AG09319 (cell line): ENCODE measurements around the gene RAD9A.

Experiments
- DNase-seq: peaks from one replicate; pipeline ENCODE4 v3.0.0-alpha.2; 2010; ENCODE audit warnings: low read depth; ENCODE audit errors: extremely low read depth
- TF ChIP-seq, protein P1 (sequence below): IDR thresholded peaks from 2 replicates; pipeline ENCODE4 v1.5.1; 2011; ENCODE audit warnings: low read depth, mild to moderate bottlenecking, inconsistent platforms, low read length, moderate library complexity

Gene RAD9A

GRCh38 chr11:67439321-67440228 is 47.8 kb downstream of the RAD9A start:
- TF ChIP-seq, protein P1, sequence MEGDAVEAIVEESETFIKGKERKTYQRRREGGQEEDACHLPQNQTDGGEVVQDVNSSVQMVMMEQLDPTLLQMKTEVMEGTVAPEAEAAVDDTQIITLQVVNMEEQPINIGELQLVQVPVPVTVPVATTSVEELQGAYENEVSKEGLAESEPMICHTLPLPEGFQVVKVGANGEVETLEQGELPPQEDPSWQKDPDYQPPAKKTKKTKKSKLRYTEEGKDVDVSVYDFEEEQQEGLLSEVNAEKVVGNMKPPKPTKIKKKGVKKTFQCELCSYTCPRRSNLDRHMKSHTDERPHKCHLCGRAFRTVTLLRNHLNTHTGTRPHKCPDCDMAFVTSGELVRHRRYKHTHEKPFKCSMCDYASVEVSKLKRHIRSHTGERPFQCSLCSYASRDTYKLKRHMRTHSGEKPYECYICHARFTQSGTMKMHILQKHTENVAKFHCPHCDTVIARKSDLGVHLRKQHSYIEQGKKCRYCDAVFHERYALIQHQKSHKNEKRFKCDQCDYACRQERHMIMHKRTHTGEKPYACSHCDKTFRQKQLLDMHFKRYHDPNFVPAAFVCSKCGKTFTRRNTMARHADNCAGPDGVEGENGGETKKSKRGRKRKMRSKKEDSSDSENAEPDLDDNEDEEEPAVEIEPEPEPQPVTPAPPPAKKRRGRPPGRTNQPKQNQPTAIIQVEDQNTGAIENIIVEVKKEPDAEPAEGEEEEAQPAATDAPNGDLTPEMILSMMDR, result peak; percentile 22
- DNase-seq, result no peak

- TF ChIP-seq, protein P1, result no peak
- DNase-seq, result no peak
These were observed 48.7 kb downstream of the RAD9A start for GRCh38 chr11:67440229-67441097.

DNA sequence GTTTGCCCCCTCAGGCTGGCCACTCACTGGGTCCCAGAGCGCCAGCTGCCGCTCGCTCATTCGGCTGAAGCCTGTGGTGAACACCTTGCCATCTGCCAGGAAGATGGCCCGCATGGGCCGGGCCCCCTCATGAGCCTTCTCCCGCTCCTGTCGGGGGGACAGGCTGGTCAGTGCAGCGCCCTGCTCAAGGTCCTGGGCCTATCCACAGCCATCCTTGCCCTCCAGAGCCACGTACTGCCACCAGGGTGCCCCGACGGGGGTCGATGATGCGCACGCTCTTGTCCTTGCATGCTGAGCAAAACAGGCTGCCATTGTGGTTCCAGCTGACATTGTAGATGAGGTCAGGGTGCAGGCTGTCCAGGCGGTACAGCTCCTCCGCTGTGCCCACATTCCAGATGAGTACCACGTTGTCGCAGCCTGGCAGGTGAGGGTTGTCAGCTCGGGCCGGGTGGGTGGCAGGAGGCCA is 49.3 kb downstream of the RAD9A start:
- TF ChIP-seq, protein P1, result no peak
- no peak for DNase-seq

DNA sequence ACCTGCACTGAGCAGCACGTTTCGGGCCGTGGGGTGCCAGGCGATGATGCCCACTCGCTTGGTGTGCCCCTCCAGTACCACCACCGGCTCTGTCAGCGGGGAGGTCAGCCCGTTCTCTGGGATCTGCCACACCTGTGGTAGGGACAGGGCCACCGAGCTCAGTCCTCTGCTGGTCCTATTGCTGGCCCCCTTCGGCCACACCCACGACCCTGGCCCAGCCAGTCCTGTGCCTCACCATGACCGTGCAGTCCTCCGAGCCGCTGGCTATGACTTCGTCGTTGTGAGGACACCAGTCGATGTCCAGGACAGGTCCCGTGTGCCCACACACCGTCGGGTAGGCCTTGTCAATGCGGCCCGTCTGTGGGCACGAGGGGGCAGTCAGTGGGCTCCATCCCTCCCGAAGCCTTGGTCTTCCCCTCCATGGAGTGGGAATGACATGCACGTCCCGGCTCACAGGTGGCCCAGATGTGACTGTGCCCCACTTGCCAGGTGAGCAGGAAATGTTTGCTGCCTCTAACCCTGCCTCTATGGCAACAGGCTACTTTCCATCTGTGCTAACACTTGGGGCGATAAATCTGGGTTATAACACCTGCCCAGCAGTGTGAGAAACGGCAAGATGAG is 50.1 kb downstream of the RAD9A start:
- DNase-seq, result no peak
- TF ChIP-seq, protein P1, result no peak

- TF ChIP-seq, protein P1, result no peak
- DNase-seq, result no peak
These were observed 51.0 kb downstream of the RAD9A start for GRCh38 chr11:67442504-67443404.

DNA sequence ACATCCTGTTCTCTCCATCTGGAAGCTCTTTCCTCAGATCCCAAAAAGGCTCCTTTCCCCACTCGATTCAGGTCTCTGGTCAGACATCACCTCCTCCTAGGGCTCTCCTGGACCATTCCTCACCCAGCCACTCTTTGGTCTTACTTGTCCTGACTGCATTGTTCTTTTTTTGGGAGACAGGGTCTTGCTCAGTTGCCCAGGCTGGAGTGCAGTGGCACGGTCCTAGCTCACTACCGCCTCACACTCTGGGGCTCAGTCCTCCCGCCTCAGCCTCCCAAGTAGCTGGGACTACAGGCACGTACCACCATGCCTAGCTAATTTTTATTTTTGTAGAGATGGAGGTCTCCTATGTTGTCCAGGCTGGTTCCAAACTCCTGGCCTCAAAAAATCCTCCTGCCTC is 53.7 kb downstream of the RAD9A start:
- TF ChIP-seq, protein P1, result no peak
- DNase-seq, result no peak
